Transverse colon (tissue), 4 donors: Measurements from ENCODE around the gene ATP13A4. TPM values are rescaled to one million over a fixed set of nuclear protein-coding genes. Genes with fewer than 3 reads are reported as not detected.

Experiments
- DNase-seq: peaks from one replicate; pipeline ENCODE4 v3.0.0-alpha.2; 2019
- H3K27ac ChIP-seq, 4 donors: fragments of 200-600 bp; sonication (generic); 2 replicates each; pipeline ENCODE4 v1.5.1; 2016 to 2018; ENCODE audit warnings: inconsistent platforms in 4 of 4
- H3K27me3 ChIP-seq: fragments of 200-600 bp; sonication (generic); 2 replicates; pipeline ENCODE4 v1.5.1; 2017; ENCODE audit warnings: inconsistent platforms
- H3K36me3 ChIP-seq, 4 donors: fragments of 200-600 bp; sonication (generic); 2 replicates each; pipeline ENCODE4 v1.5.1; 2017 to 2019; ENCODE audit warnings: inconsistent platforms in 4 of 4
- H3K4me1 ChIP-seq, 4 donors: fragments of 200-600 bp; sonication (generic); 2 replicates each; pipeline ENCODE4 v1.5.1; 2017 to 2020; ENCODE audit warnings: inconsistent platforms in 4 of 4
- H3K4me3 ChIP-seq, 4 donors: fragments of 200-600 bp; sonication (generic); 1 replicate in 1 of 4; 2 replicates in 3 of 4; pipeline versions ENCODE4 v1.5.1 to v1.6.1; 2017 to 2019; ENCODE audit warnings: inconsistent platforms in 4 of 4
- H3K9me3 ChIP-seq, 2 donors: fragments of 200-600 bp; sonication (generic); 2 replicates each; pipeline ENCODE4 v1.5.1; 2017 to 2019; ENCODE audit warnings: inconsistent platforms in 2 of 2
- CTCF ChIP-seq, 5 experiments: fragments of 200-600 bp in 3 of 5; fragments of 450-650 bp in 2 of 5; sonication (generic) in 3 of 5; IDR thresholded peaks; 1 replicate in 2 of 5; 2 replicates in 3 of 5; pipeline ENCODE4 v1.5.1; 2016 to 2017; ENCODE audit warnings: antibody characterized with exemption in 5 of 5, inconsistent platforms in 3 of 5, mild to moderate bottlenecking in 2 of 5, moderate library complexity in 1 of 5
- EP300 ChIP-seq: sonication (generic); formaldehyde crosslinking; IDR thresholded peaks from one replicate; pipeline ENCODE4 v1.6.1; 2017; ENCODE audit warnings: antibody characterized with exemption, low read depth
- POLR2A ChIP-seq: fragments of 450-650 bp; IDR thresholded peaks from one replicate; pipeline ENCODE4 v1.6.1; 2016; ENCODE audit warnings: antibody characterized with exemption, mild to moderate bottlenecking, moderate library complexity
- POLR2AphosphoS5 ChIP-seq, 3 donors: sonication (generic); formaldehyde crosslinking; IDR thresholded peaks; one replicate each; pipeline ENCODE4 v1.6.1; 2016; ENCODE audit warnings: antibody characterized with exemption in 3 of 3
- WGBS, 2 donors: methylation state at CpG; one replicate each; pipeline ENCODE4 v1.1.5; 2018; ENCODE audit warnings: low coverage in 1 of 2; 5-methylcytosine and 5-hydroxymethylcytosine counted together
- in situ Hi-C, 4 donors: fragments of 200-750 bp; cut with MboI; loops; one replicate each; pipeline versions ENCODE4 v1.15.0 to v1.15.1; 2017; ENCODE audit warnings: low sequenced_read_pairs in 3 of 4, low pct_ligation_motif_present in 1 of 4, low pct_unique_long_range_greater_than_20kb in 1 of 4
- intact Hi-C: fragments of 100-400 bp; cut with DNase I; formaldehyde crosslinking; loops from one replicate; pipeline ENCODE4 v1.15.1; 2023; ENCODE audit warnings: low total_unique reads
- total RNA-seq, 4 donors: library from RNA; depleted of rRNA; stranded (reverse); fragments of >200 nt; gene quantifications; one replicate each; pipeline ENCODE4 v1.1.0, GENCODE V29; 2016

The ATP13A4 gene
- total RNA-seq, 4 donors from 2014 or later, result 5.6 to 13.4 (median 6.9) TPM

GRCh38 chr3:193377591-193377990 lies 177.1 kb downstream of the ATP13A4 start:
- Histone ChIP-seq H3K4me1 (no peaks in the 10 kb centered on the region), H3K27ac (no peak overlapping the region), H3K36me3 (no peaks in the 10 kb centered on the region), H3K4me3 (no peak overlapping the region), H3K9me3 (no peaks in the 10 kb centered on the region), H3K27me3 (no peaks in the 10 kb centered on the region)
- 43 to 71% methylated on average over 1 to 2 of the region's 2 CpGs for WGBS, 2 donors
- in situ Hi-C loops (no loop called here), intact Hi-C loops (no loop called here)
- no peak for TF ChIP-seq POLR2A
- DNase-seq, result no peak

- intact Hi-C loops (no loop called here), in situ Hi-C loops (no loop called here)
- no peak for DNase-seq
- Histone ChIP-seq H3K4me1 (no peaks in the 10 kb centered on the region), H3K4me3 (no peak overlapping the region), H3K27me3 (no peaks in the 10 kb centered on the region), H3K27ac (no peak overlapping the region), H3K36me3 (no peaks in the 10 kb centered on the region), H3K9me3 (no peaks in the 10 kb centered on the region)
- no peak for TF ChIP-seq POLR2AphosphoS5 (IDR thresholded peaks at IDR 0.05)
- no peak for TF ChIP-seq CTCF (IDR thresholded peaks at IDR 0.05)
- no peak for TF ChIP-seq POLR2A
- TF ChIP-seq EP300, result no peak
- 60 to 83% methylated on average over 1 to 8 of the region's 8 CpGs for WGBS, 2 donors
These were observed 179.1 kb downstream of the ATP13A4 start for GRCh38 chr3:193375614-193376013.

- H3K27me3 ChIP-seq, result no peaks in the 10 kb centered on the region
These were observed 181.9 kb downstream of the ATP13A4 start for GRCh38 chr3:193372783-193373182.

GRCh38 chr3:193367868-193368267 lies 186.8 kb downstream of the ATP13A4 start:
- Histone ChIP-seq H3K27me3 (no peaks in the 10 kb centered on the region), H3K36me3 (no peaks in the 10 kb centered on the region), H3K9me3 (no peaks in the 10 kb centered on the region), H3K4me1 (no peaks in the 10 kb centered on the region), H3K4me3 (no peak overlapping the region), H3K27ac (no peak overlapping the region)
- intact Hi-C loops, result no loop called here
- in situ Hi-C loops, result no loop called here
- no peak for TF ChIP-seq EP300
- TF ChIP-seq POLR2AphosphoS5 (IDR thresholded peaks at IDR 0.05), result no peak
- no peak for TF ChIP-seq POLR2A
- no peak for TF ChIP-seq CTCF (IDR thresholded peaks at IDR 0.05)
- DNase-seq, result no peak
- WGBS, 2 donors, result 52 to 75% methylated on average over 1 of the region's 1 CpG

More at GRCh38 chr3:193372783-193373182, 181.9 kb downstream of the ATP13A4 start:
- no peak for DNase-seq
- TF ChIP-seq POLR2AphosphoS5 (IDR thresholded peaks at IDR 0.05) (no peak), POLR2A (no peak), CTCF (IDR thresholded peaks at IDR 0.05) (no peak), EP300 (no peak)
- intact Hi-C loops, result no loop called here
- Histone ChIP-seq H3K4me1 (no peaks in the 10 kb centered on the region), H3K36me3 (no peaks in the 10 kb centered on the region), H3K27ac (no peak overlapping the region), H3K4me3 (no peak overlapping the region), H3K9me3 (no peaks in the 10 kb centered on the region)
- in situ Hi-C loops, result no loop called here

GRCh38 chr3:193357291-193357690 lies 197.4 kb downstream of the ATP13A4 start:
- no peaks in the 10 kb centered on the region for H3K27me3 ChIP-seq
- in situ Hi-C loops, result no loop called here
- intact Hi-C loops, result no loop called here
- DNase-seq, result no peak
- no peaks in the 10 kb centered on the region for H3K36me3 ChIP-seq
- 71 to 84% methylated on average over 2 to 3 of the region's 3 CpGs for WGBS, 2 donors
- TF ChIP-seq POLR2A (no peak), EP300 (no peak), POLR2AphosphoS5 (IDR thresholded peaks at IDR 0.05) (no peak), CTCF (IDR thresholded peaks at IDR 0.05) (no peak)
- H3K4me3 ChIP-seq, result no peak overlapping the region
- no peaks in the 10 kb centered on the region for H3K4me1 ChIP-seq
- no peak overlapping the region for H3K27ac ChIP-seq
- no peaks in the 10 kb centered on the region for H3K9me3 ChIP-seq
